ENCODE measurements around the gene WHRN. TPM values are rescaled to one million over a fixed set of nuclear protein-coding genes. Genes with fewer than 3 reads are reported as not detected.

Gene WHRN
- total and polyA plus RNA-seq, 2 of the 8 experiments (the other 6 are each of a cell fraction or from before 2014, with no cell fraction given), result 4.4 to 7.7 TPM

GRCh38 chr9:114465906-114466900 is 39.1 kb downstream of the WHRN start (continued):
- TF ChIP-seq EP300 (IDR thresholded peaks at IDR 0.05; ENCODE audit: borderline replicate concordance in 1 of 2, low read depth in 2 of 2, low read length in 2 of 2), result no peak

Measured in H1 (cell line).